NB4 (cell line): Measurements from ENCODE around the gene COX20.

Experiments
- DNase-seq: peaks from one replicate; pipeline ENCODE4 v3.0.0; 2010; ENCODE audit warnings: low read depth
- H3K4me3 ChIP-seq: one replicate; pipeline ENCODE4 v1.5.1; 2011; ENCODE audit warnings: mild to moderate bottlenecking, low read depth, low read length, moderate library complexity
- MYC ChIP-seq: IDR thresholded peaks from 2 replicates; pipeline ENCODE4 v1.6.1; 2011; ENCODE audit warnings: low read depth, low read length
- POLR2A ChIP-seq: IDR thresholded peaks from 2 replicates; pipeline ENCODE4 v1.6.1; 2011; ENCODE audit warnings: mild to moderate bottlenecking; ENCODE audit not compliant: insufficient read length; ENCODE audit errors: extremely low read depth
- TF ChIP-seq, protein P1 (sequence below): IDR thresholded peaks from one replicate; pipeline ENCODE4 v1.5.1; 2012; ENCODE audit warnings: low read depth, low read length
- TF ChIP-seq, protein P2 (sequence below): IDR thresholded peaks from 2 replicates; pipeline ENCODE4 v1.6.1; 2011; ENCODE audit warnings: low read depth, low read length

Gene COX20

DNA sequence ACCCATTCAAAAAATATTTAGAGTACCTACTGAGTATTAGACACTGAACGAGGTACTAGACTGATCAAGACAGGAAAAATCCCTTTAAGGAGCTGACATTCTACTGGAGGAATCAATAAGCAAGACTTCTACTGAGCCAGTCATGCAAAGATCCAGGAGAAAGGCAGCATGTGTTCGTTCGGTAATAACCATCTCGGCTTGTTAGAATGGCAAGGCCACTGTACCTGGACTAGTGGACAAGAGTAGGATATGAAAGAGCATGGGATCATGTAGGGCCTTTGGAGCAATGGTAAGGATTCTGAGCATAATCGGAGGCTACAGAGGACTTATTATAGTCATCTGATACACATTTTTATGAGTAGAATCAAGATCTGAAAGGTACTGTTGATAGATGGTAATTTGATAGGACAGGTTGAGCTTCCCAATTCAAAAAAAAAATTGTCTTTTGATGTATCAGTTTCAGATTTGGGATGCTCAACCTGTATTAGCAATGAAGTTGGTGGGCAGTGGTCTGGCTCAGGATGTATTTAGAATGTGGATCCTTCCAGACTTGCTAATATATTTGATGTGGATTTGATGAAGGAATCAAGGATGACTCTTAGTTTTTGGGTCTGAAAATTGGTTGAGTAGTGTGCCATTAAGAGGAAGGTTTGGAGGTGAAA is 2.3 kb downstream of the COX20 start:
- peak; percentile 48 for DNase-seq
- no peak for TF ChIP-seq MYC
- TF ChIP-seq, protein P1, sequence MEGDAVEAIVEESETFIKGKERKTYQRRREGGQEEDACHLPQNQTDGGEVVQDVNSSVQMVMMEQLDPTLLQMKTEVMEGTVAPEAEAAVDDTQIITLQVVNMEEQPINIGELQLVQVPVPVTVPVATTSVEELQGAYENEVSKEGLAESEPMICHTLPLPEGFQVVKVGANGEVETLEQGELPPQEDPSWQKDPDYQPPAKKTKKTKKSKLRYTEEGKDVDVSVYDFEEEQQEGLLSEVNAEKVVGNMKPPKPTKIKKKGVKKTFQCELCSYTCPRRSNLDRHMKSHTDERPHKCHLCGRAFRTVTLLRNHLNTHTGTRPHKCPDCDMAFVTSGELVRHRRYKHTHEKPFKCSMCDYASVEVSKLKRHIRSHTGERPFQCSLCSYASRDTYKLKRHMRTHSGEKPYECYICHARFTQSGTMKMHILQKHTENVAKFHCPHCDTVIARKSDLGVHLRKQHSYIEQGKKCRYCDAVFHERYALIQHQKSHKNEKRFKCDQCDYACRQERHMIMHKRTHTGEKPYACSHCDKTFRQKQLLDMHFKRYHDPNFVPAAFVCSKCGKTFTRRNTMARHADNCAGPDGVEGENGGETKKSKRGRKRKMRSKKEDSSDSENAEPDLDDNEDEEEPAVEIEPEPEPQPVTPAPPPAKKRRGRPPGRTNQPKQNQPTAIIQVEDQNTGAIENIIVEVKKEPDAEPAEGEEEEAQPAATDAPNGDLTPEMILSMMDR = no peak
- TF ChIP-seq, protein P2, sequence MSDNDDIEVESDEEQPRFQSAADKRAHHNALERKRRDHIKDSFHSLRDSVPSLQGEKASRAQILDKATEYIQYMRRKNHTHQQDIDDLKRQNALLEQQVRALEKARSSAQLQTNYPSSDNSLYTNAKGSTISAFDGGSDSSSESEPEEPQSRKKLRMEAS = peak; percentile 12; the same call in 1 of the 2 replicates
- H3K4me3 ChIP-seq = peak overlapping the region; percentile 96

DNA sequence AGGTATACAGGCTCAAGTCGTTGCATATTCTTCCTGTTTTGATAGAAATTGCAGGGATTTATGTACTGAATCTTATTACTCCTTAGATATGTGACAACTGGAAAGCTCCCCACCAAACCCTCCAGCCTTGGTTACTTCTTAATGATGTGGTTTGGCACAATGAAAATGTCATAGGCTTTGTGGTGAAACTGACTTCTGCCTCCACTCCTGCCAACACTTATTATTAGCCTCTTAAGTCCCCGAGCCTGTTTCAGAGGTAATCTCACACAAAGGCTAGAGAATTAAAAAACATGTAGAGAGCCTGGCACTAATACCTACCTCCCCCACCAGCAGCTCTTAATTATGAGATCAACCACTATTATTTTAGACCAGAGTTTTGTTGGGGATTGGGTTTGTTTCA is 4.2 kb downstream of the COX20 start:
- TF ChIP-seq POLR2A (no peak), MYC (no peak)
- TF ChIP-seq, protein P1 = no peak
- no peak overlapping the region for H3K4me3 ChIP-seq
- DNase-seq = peak; percentile 45

DNA sequence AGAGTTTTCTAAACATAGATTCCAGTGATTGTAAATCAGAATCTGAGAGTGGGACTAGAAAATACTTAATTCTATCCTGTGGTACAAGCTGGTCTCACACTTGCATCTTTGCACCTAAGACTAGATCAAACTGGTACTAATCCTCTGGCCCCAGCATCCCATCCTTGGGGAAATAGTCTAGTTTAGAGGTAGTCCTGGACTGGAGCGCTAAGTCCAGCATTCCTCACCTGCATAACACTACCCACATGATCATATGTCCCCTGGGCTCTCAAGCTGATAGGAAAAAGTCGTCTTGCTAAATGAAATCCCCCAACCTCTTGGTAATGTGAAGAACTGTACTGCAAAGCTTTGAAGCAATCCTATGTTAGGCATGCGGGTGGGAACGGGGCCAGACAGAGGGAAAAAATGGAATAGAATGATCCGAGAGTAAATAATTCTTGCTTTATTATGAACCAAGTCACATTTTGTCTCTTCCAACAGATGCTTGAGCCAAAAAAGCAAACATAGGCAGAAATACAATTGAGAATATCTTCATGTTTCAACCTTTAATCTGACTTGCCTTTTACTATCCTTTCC is 4.8 kb downstream of the COX20 start:
- TF ChIP-seq POLR2A = no peak
- TF ChIP-seq, protein P1 = no peak
- TF ChIP-seq MYC = no peak
- TF ChIP-seq, protein P2 = no peak
- no peak for DNase-seq
- no peak overlapping the region for H3K4me3 ChIP-seq

DNA sequence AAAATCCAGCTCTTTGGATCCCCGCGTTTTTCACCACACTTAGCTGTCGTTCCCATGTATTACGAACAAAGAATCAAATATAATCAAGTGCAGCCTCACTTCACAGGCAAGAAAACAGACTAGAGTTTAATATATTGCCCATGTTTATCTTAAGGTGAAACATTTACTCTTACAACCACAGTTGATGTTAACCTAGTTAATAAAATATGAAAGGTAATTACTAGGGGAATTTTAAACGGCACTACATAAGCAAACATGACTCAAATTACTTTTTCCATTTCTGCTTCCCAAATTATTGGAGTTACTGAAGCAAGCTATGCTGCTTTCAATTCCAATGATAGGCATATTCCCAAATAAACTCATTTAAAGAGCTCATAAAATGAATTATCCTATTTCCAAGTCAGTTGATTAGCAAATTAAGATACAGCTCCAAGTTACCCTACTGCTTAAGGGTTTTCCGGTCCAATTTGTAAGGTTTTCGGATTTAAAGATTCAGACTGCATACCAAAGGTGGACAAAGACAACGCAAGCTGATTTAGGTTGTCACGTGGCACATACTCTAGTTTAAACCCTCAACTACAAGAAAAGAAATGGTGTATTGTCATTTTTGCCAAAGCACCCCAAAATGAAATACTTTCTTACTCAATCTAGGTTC is 5.9 kb downstream of the COX20 start:
- no peak for DNase-seq
- no peak overlapping the region for H3K4me3 ChIP-seq

DNA sequence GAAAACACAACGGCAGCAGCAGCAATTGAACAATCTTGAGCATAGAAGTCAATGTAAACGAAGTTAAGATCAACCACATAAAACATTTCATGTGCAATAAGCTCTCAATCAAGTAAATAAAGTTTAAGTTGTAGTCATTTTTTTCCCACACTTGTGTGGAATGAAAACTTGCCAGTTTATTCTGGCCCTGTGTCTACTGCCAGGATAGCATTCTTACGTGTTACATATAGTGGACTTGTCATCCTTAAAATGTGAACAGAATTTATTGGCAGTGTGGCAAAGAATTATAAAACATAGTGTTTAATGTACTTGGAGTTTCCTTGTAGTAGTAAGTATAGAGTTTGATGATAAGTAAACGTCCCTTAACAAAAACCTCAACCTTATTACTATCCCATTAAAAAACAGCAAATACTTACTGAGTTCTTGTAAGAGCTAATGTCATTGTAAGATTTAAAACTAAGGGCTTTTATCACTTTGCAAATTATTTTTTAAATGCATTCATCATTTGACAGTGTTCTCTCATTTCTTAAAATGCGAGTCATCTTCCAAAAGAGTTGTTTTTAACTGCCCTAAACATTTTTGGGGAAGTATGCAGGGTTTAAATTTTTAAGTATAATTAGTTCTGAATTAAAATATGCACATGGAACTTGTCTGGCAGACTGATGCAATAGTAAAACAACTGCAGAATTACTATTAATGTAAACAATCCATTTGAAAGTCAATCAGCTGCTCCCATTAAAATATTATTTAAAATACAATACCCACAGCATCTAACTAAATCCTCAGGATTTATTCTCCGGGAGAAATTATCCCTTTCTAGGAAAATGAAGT is 7.9 kb downstream of the COX20 start:
- no peak for TF ChIP-seq POLR2A
- TF ChIP-seq, protein P1 = no peak
- TF ChIP-seq, protein P2 = no peak
- no peak for TF ChIP-seq MYC
- no peak overlapping the region for H3K4me3 ChIP-seq
- no peak for DNase-seq

More for the DNA sequence above, 5.9 kb downstream of the COX20 start:
- TF ChIP-seq POLR2A (no peak), MYC (no peak)
- TF ChIP-seq, protein P2 = no peak
- TF ChIP-seq, protein P1 = no peak
